IgD-negative memory B cell (primary cell): ENCODE results near the gene ABCG2. TPM values are rescaled to one million over a fixed set of nuclear protein-coding genes. Genes with fewer than 3 reads are reported as not detected.
"Not testable (repeated sequence)": the region's sequence is repeated elsewhere in the genome, so short reads cannot be mapped to it uniquely, and the experiment has no call there.

Experiments
- H3K27ac Mint-ChIP-seq, 3 donors: one replicate each; pipeline ENCODE4 v1.8.0; 2020 to 2022; ENCODE audit warnings: mild to moderate bottlenecking in 3 of 3, mixed read lengths in 3 of 3, moderate library complexity in 1 of 3
- H3K27me3 Mint-ChIP-seq: one replicate; pipeline ENCODE4 v1.8.0; 2021; ENCODE audit warnings: mixed read lengths
- H3K36me3 Mint-ChIP-seq: one replicate; pipeline ENCODE4 v1.8.0; 2020; ENCODE audit warnings: mild to moderate bottlenecking, mixed read lengths
- H3K4me1 Mint-ChIP-seq, 3 donors: one replicate each; pipeline ENCODE4 v1.8.0; 2020 to 2022; ENCODE audit warnings: mixed read lengths in 3 of 3, mild to moderate bottlenecking in 1 of 3
- H3K4me3 Mint-ChIP-seq, 4 donors: one replicate each; pipeline ENCODE4 v1.8.0; 2020 to 2022; ENCODE audit warnings: mild to moderate bottlenecking in 4 of 4, mixed read lengths in 4 of 4, moderate library complexity in 3 of 4
- H3K9me3 Mint-ChIP-seq, 3 donors: one replicate each; pipeline ENCODE4 v1.8.0; 2020 to 2021; ENCODE audit warnings: mixed read lengths in 3 of 3, mild to moderate bottlenecking in 1 of 3
- polyA plus RNA-seq: library from polyadenylated mRNA; unstranded; fragments of 300-500 nt; fragmentation: Illumina TruSeq; gene quantifications from one replicate; pipeline ENCODE4 v1.2.3, GENCODE V29; 2021

The ABCG2 gene
- polyA plus RNA-seq, 1 donor from 2014 or later: not detected

GRCh38 chr4:88179261-88179660 lies 20.8 kb upstream of the ABCG2 start:
- H3K36me3 Mint-ChIP-seq: peaks cover 3% of the 10 kb centered on the region
- H3K27me3 Mint-ChIP-seq: peaks cover 10% of the 10 kb centered on the region
- peaks cover 0 to 4% (median 3%) of the 10 kb centered on the region in 3 donors for H3K9me3 Mint-ChIP-seq
- H3K4me3 Mint-ChIP-seq: no peak overlapping the region
- no peak overlapping the region for H3K27ac Mint-ChIP-seq
- H3K4me1 Mint-ChIP-seq: peaks cover 0 to 2% (median 1%) of the 10 kb centered on the region in 3 donors

GRCh38 chr4:88178626-88179231 lies 20.3 kb upstream of the ABCG2 start:
- Mint-ChIP-seq H3K27ac (no peak overlapping the region), H3K9me3 (peaks cover 0 to 4% (median 3%) of the 10 kb centered on the region in 3 donors), H3K4me3 (no peak overlapping the region), H3K36me3 (peaks cover 3% of the 10 kb centered on the region), H3K4me1 (peaks cover 0 to 2% (median 1%) of the 10 kb centered on the region in 3 donors), H3K27me3 (peaks cover 10% of the 10 kb centered on the region)

- H3K27me3 Mint-ChIP-seq: peaks cover 10% of the 10 kb centered on the region
- H3K4me3 Mint-ChIP-seq: no peak overlapping the region
- peaks cover 3% of the 10 kb centered on the region for H3K36me3 Mint-ChIP-seq
- no peak overlapping the region for H3K27ac Mint-ChIP-seq
- peaks cover 0 to 2% (median 1%) of the 10 kb centered on the region in 3 donors for H3K4me1 Mint-ChIP-seq
- H3K9me3 Mint-ChIP-seq: peaks cover 0 to 4% (median 3%) of the 10 kb centered on the region in 3 donors
Measured at GRCh38 chr4:88177983-88178625, 19.7 kb upstream of the ABCG2 start.

- H3K9me3 Mint-ChIP-seq: no peaks in the 10 kb centered on the region
- no peak overlapping the region for H3K4me3 Mint-ChIP-seq
- H3K4me1 Mint-ChIP-seq: no peaks in the 10 kb centered on the region
- no peak overlapping the region for H3K27ac Mint-ChIP-seq
- H3K36me3 Mint-ChIP-seq: no peaks in the 10 kb centered on the region
- peaks cover 2% of the 10 kb centered on the region for H3K27me3 Mint-ChIP-seq
Measured at GRCh38 chr4:88172987-88173386, 14.5 kb upstream of the ABCG2 start.

GRCh38 chr4:88171206-88171605 lies 12.8 kb upstream of the ABCG2 start:
- no peaks in the 10 kb centered on the region for H3K27me3 Mint-ChIP-seq
- no peaks in the 10 kb centered on the region for H3K9me3 Mint-ChIP-seq
- H3K4me3 Mint-ChIP-seq: no peak overlapping the region
- H3K4me1 Mint-ChIP-seq: no peaks in the 10 kb centered on the region
- no peaks in the 10 kb centered on the region for H3K36me3 Mint-ChIP-seq
- no peak overlapping the region for H3K27ac Mint-ChIP-seq

GRCh38 chr4:88169298-88169697 lies 10.9 kb upstream of the ABCG2 start:
- Mint-ChIP-seq H3K27ac (no peak overlapping the region), H3K27me3 (no peaks in the 10 kb centered on the region), H3K9me3 (peaks cover 0 to 3% (median 2%) of the 10 kb centered on the region in 3 donors), H3K4me1 (no peaks in the 10 kb centered on the region), H3K4me3 (no peak overlapping the region), H3K36me3 (no peaks in the 10 kb centered on the region)

- H3K36me3 Mint-ChIP-seq: no peaks in the 10 kb centered on the region
- H3K27me3 Mint-ChIP-seq: no peaks in the 10 kb centered on the region
- peaks cover 0 to 3% (median 3%) of the 10 kb centered on the region in 3 donors for H3K9me3 Mint-ChIP-seq
- H3K4me1 Mint-ChIP-seq: no peaks in the 10 kb centered on the region
- no peak overlapping the region for H3K27ac Mint-ChIP-seq
- no peak overlapping the region for H3K4me3 Mint-ChIP-seq
Measured at GRCh38 chr4:88166608-88167007, 8.2 kb upstream of the ABCG2 start.

- no peaks in the 10 kb centered on the region for H3K36me3 Mint-ChIP-seq
- peaks cover 0 to 3% (median 3%) of the 10 kb centered on the region in 3 donors for H3K9me3 Mint-ChIP-seq
- no peak overlapping the region for H3K27ac Mint-ChIP-seq
- H3K4me1 Mint-ChIP-seq: peaks cover 1 to 5% (median 1%) of the 10 kb centered on the region in 3 donors
- peaks cover 6% of the 10 kb centered on the region for H3K27me3 Mint-ChIP-seq
- H3K4me3 Mint-ChIP-seq: no peak overlapping the region
Measured at GRCh38 chr4:88163336-88163735, 4.9 kb upstream of the ABCG2 start.

GRCh38 chr4:88162626-88163025 lies 4.2 kb upstream of the ABCG2 start:
- Mint-ChIP-seq H3K9me3 (peaks cover 0 to 3% (median 3%) of the 10 kb centered on the region in 3 donors), H3K27ac (no peak overlapping the region), H3K4me1 (peaks cover 7 to 10% (median 8%) of the 10 kb centered on the region in 3 donors), H3K4me3 (no peak overlapping the region), H3K27me3 (peaks cover 11% of the 10 kb centered on the region), H3K36me3 (no peaks in the 10 kb centered on the region)

- no peaks in the 10 kb centered on the region for H3K36me3 Mint-ChIP-seq
- H3K4me1 Mint-ChIP-seq: peaks cover 7 to 10% (median 8%) of the 10 kb centered on the region in 3 donors
- H3K27ac Mint-ChIP-seq: no peak overlapping the region
- H3K4me3 Mint-ChIP-seq: peak overlapping the region; percentile 15 to 74 (median 71)
- H3K9me3 Mint-ChIP-seq: peaks cover 0 to under 1% (median 0%) of the 10 kb centered on the region in 3 donors
- H3K27me3 Mint-ChIP-seq: peaks cover 11% of the 10 kb centered on the region
Measured at GRCh38 chr4:88159229-88159725, 838 bp upstream of the ABCG2 start.

GRCh38 chr4:88158038-88158488 lies 376 bp downstream of the ABCG2 start:
- H3K36me3 Mint-ChIP-seq: no peaks in the 10 kb centered on the region
- no peaks in the 10 kb centered on the region for H3K9me3 Mint-ChIP-seq
- peaks cover 7 to 10% (median 8%) of the 10 kb centered on the region in 3 donors for H3K4me1 Mint-ChIP-seq
- H3K4me3 Mint-ChIP-seq: peak overlapping the region; percentile 47 to 90 (median 74)
- H3K27ac Mint-ChIP-seq: peak overlapping the region in 1 of 3 donors; percentile 9
- H3K27me3 Mint-ChIP-seq: peaks cover 11% of the 10 kb centered on the region

- not testable (repeated sequence) for H3K27ac Mint-ChIP-seq, H3K4me1 Mint-ChIP-seq, H3K27me3 Mint-ChIP-seq, H3K4me3 Mint-ChIP-seq, H3K9me3 Mint-ChIP-seq, H3K36me3 Mint-ChIP-seq
Measured at GRCh38 chr4:88152331-88152730, 6.1 kb downstream of the ABCG2 start.

- Mint-ChIP-seq H3K36me3 (no peaks in the 10 kb centered on the region), H3K27me3 (peaks cover 2% of the 10 kb centered on the region), H3K4me3 (no peak overlapping the region), H3K4me1 (no peaks in the 10 kb centered on the region), H3K9me3 (no peaks in the 10 kb centered on the region), H3K27ac (no peak overlapping the region)
Measured at GRCh38 chr4:88148560-88148959, 9.9 kb downstream of the ABCG2 start.

- Mint-ChIP-seq H3K9me3 (no peaks in the 10 kb centered on the region), H3K27ac (no peak overlapping the region), H3K27me3 (peaks cover 2% of the 10 kb centered on the region), H3K4me1 (no peaks in the 10 kb centered on the region), H3K36me3 (no peaks in the 10 kb centered on the region), H3K4me3 (no peak overlapping the region)
Measured at GRCh38 chr4:88147799-88148217, 10.6 kb downstream of the ABCG2 start.

GRCh38 chr4:88146891-88147290 lies 11.5 kb downstream of the ABCG2 start:
- Mint-ChIP-seq H3K27me3 (peaks cover 2% of the 10 kb centered on the region), H3K9me3 (no peaks in the 10 kb centered on the region), H3K36me3 (no peaks in the 10 kb centered on the region), H3K27ac (no peak overlapping the region), H3K4me3 (no peak overlapping the region), H3K4me1 (no peaks in the 10 kb centered on the region)
